AG09309 (cell line): ENCODE measurements around the gene RETN.

Experiments
- DNase-seq: peaks from one replicate; pipeline ENCODE4 v3.0.0-alpha.2; 2010; ENCODE audit warnings: low read depth
- H3K4me3 ChIP-seq: 2 replicates; pipeline ENCODE4 v1.5.1; 2011; ENCODE audit warnings: mild to moderate bottlenecking, low read depth, low read length, moderate library complexity; ENCODE audit not compliant: control insufficient read depth
- CTCF ChIP-seq: IDR thresholded peaks from 2 replicates; pipeline ENCODE4 v1.5.1; 2011; ENCODE audit warnings: mild to moderate bottlenecking, low read depth, low read length, inconsistent platforms; ENCODE audit not compliant: insufficient read depth, control insufficient read depth; ENCODE audit errors: missing control alignments

Gene RETN

GRCh38 chr19:7670790-7671189 is 1.9 kb downstream of the RETN start:
- H3K4me3 ChIP-seq: no peak overlapping the region
- TF ChIP-seq CTCF: no peak
- no peak for DNase-seq

GRCh38 chr19:7672522-7672921 is 3.7 kb downstream of the RETN start:
- H3K4me3 ChIP-seq: no peak overlapping the region
- DNase-seq: no peak
- TF ChIP-seq CTCF: no peak

- DNase-seq: no peak
- TF ChIP-seq CTCF: no peak
- no peak overlapping the region for H3K4me3 ChIP-seq
Observed at GRCh38 chr19:7674010-7675005, 5.5 kb downstream of the RETN start.

GRCh38 chr19:7676376-7676775 is 7.5 kb downstream of the RETN start:
- no peak overlapping the region for H3K4me3 ChIP-seq
- no peak for DNase-seq
- TF ChIP-seq CTCF: no peak

GRCh38 chr19:7676854-7677253 is 8.0 kb downstream of the RETN start, which contains the start of gene MCEMP1:
Gene MCEMP1 (plus strand): TSS chr19:7677090. CDS start chr19:7677121, 31 bp downstream.
- no peak for TF ChIP-seq CTCF
- H3K4me3 ChIP-seq: no peak within 1 kb of the TSS
- DNase-seq: no peak

GRCh38 chr19:7677669-7678311 is 8.9 kb downstream of the RETN start:
- no peak overlapping the region for H3K4me3 ChIP-seq
- TF ChIP-seq CTCF: no peak
- DNase-seq: no peak
